HG03432 (cell line): ENCODE measurements around the gene UNC13B.

Source experiments
- ATAC-seq: cut with Tn5 transposase; IDR thresholded peaks from one replicate; pipeline ENCODE4 v1.9.1; 2021; ENCODE audit warnings: mild to moderate bottlenecking, moderate library complexity; ENCODE audit not compliant: unreplicated experiment

UNC13B gene

GRCh38 chr9:35318741-35319140, 156.9 kb downstream of the UNC13B start:
- no peak for ATAC-seq

- no peak for ATAC-seq
Observed at GRCh38 chr9:35322075-35322885, 160.5 kb downstream of the UNC13B start.

- no peak for ATAC-seq
Observed at GRCh38 chr9:35324966-35325365, 163.2 kb downstream of the UNC13B start.

- ATAC-seq: no peak
Observed at GRCh38 chr9:35333551-35333950, 171.7 kb downstream of the UNC13B start.

GRCh38 chr9:35335164-35335563, 173.4 kb downstream of the UNC13B start:
- ATAC-seq: no peak

GRCh38 chr9:35338086-35338485, 176.3 kb downstream of the UNC13B start:
- no peak for ATAC-seq

GRCh38 chr9:35338561-35339274, 176.9 kb downstream of the UNC13B start:
- no peak for ATAC-seq

- ATAC-seq: no peak
Observed at GRCh38 chr9:35340046-35340445, 178.2 kb downstream of the UNC13B start.

- no peak for ATAC-seq
Observed at GRCh38 chr9:35341021-35341420, 179.2 kb downstream of the UNC13B start.

GRCh38 chr9:35341585-35341984, 179.8 kb downstream of the UNC13B start:
- no peak for ATAC-seq

- no peak for ATAC-seq
Observed at GRCh38 chr9:35342221-35342958, 180.6 kb downstream of the UNC13B start.

GRCh38 chr9:35348109-35348508, 186.3 kb downstream of the UNC13B start:
- ATAC-seq: no peak

- ATAC-seq: no peak
Observed at GRCh38 chr9:35349287-35349990, 187.6 kb downstream of the UNC13B start.

- ATAC-seq: no peak
Observed at GRCh38 chr9:35350212-35350611, 188.4 kb downstream of the UNC13B start.

GRCh38 chr9:35350827-35351549, 189.2 kb downstream of the UNC13B start:
- ATAC-seq: no peak

- no peak for ATAC-seq
Observed at GRCh38 chr9:35353731-35354365, 192.0 kb downstream of the UNC13B start.

GRCh38 chr9:35355939-35356338, 194.1 kb downstream of the UNC13B start:
- no peak for ATAC-seq

GRCh38 chr9:35357116-35357515, 195.3 kb downstream of the UNC13B start:
- ATAC-seq: no peak

GRCh38 chr9:35357826-35358225, 196.0 kb downstream of the UNC13B start:
- no peak for ATAC-seq
